HepG2 (cell line): ENCODE data around the gene ADARB2. TPM values are rescaled to one million over a fixed set of nuclear protein-coding genes. Genes with fewer than 3 reads are reported as not detected.
A peak's percentile ranks its signal among the peaks of the same experiment; 100 is the strongest.

ENCODE experiments used
- ATAC-seq: fragments of 200-7000 bp; cut with Tn5 transposase; 3 replicates; pipeline ENCODE4 v1.9.1; 2020; ENCODE audit warnings: mild to moderate bottlenecking, moderate library complexity
- BruUV-seq: library from RNA; stranded (reverse); fragments of 400-500 nt; replicated peaks from 2 replicates; lab custom pipeline; 2021; lab: Mats Ljungman, UMichigan
- CTCF ChIA-PET: fragments of 300-600 bp; formaldehyde crosslinking; extraction: SDS; loops from one replicate; lab custom pipeline; 2021; ENCODE audit warnings: low total read pairs, inconsistent platforms, low intra/inter-chr PET ratio; lab: Yijun Ruan, JAX
- POLR2A ChIA-PET: fragments of 350-600 bp; sonication (Branson Sonifier 250); formaldehyde crosslinking; loops from one replicate; lab custom pipeline; 2020; ENCODE audit warnings: antibody characterized with exemption, inconsistent platforms; lab: Yijun Ruan, JAX
- DNase-seq: peaks from one replicate; pipeline ENCODE4 v3.0.0-alpha.2; 2015; ENCODE audit warnings: low spot score
- FAIRE-seq: peaks from 3 replicates; lab custom pipeline; 2011; peaks lifted over from hg19 to GRCh38; lab: Jason Lieb, UNC
- H2AFZ ChIP-seq: one replicate; pipeline ENCODE4 v1.6.1; 2011; ENCODE audit warnings: low read length, inconsistent platforms
- H3K27ac ChIP-seq: fragments of 300-600 bp; 3 replicates; pipeline ENCODE4 v1.8.0; 2011; ENCODE audit warnings: mixed run types, mild to moderate bottlenecking, mixed read lengths, low read length, inconsistent platforms; ENCODE audit not compliant: insufficient read depth; ENCODE audit errors: extremely low read length
- H3K27me3 ChIP-seq, 2 experiments: fragments of 200-600 bp in 1 of 2; 2 replicates in 1 of 2; 3 replicates in 1 of 2; pipeline versions ENCODE4 v1.6.0 to v1.8.0; 2011; ENCODE audit warnings: low read length in 2 of 2, mild to moderate bottlenecking in 2 of 2, moderate library complexity in 2 of 2, inconsistent platforms in 1 of 2; ENCODE audit not compliant: insufficient read depth in 2 of 2, control insufficient read depth in 1 of 2
- H3K36me3 ChIP-seq, 2 experiments: fragments of 200-600 bp in 1 of 2; replicated peaks in 1 of 2; 2 replicates in 1 of 2; 3 replicates in 1 of 2; pipeline versions ENCODE4 v1.5.1 to v1.8.0; 2011; ENCODE audit warnings: low read length in 2 of 2, inconsistent platforms in 1 of 2; ENCODE audit not compliant: insufficient read depth in 2 of 2, control insufficient read depth in 1 of 2
- H3K4me1 ChIP-seq: 2 replicates; pipeline ENCODE4 v1.5.1; 2012; ENCODE audit warnings: low read length, inconsistent platforms; ENCODE audit not compliant: insufficient read depth
- H3K4me2 ChIP-seq: 2 replicates; pipeline ENCODE4 v1.6.0; 2011; ENCODE audit warnings: low read depth, low read length, inconsistent platforms
- H3K4me3 ChIP-seq, 3 experiments: fragments of 200-600 bp in 1 of 3; sonication (generic), shearing (Covaris generic) in 1 of 3; replicated peaks in 1 of 3; 2 replicates each; pipeline ENCODE4 v1.5.1; 2011 to 2016; ENCODE audit warnings: low read length in 3 of 3, inconsistent platforms in 2 of 3, low read depth in 2 of 3, mild to moderate bottlenecking in 2 of 3, control low read depth in 1 of 3, mixed read lengths in 1 of 3; ENCODE audit not compliant: insufficient read depth in 1 of 3
- H3K79me2 ChIP-seq: one replicate; pipeline ENCODE4 v1.6.1; 2011; ENCODE audit warnings: low read length, inconsistent platforms; ENCODE audit not compliant: insufficient read depth
- H3K9ac ChIP-seq: 2 replicates; pipeline ENCODE4 v1.6.0; 2011; ENCODE audit warnings: mild to moderate bottlenecking, low read depth, low read length, inconsistent platforms; ENCODE audit not compliant: insufficient read depth
- H3K9me3 ChIP-seq: 2 replicates; pipeline ENCODE4 v1.5.1; 2012; ENCODE audit warnings: mild to moderate bottlenecking, low read length
- H4K20me1 ChIP-seq: 2 replicates; pipeline ENCODE4 v1.6.0; 2011; ENCODE audit warnings: inconsistent platforms, mild to moderate bottlenecking, low read length, moderate library complexity; ENCODE audit not compliant: insufficient read depth
- CAMTA2 ChIP-seq: sonication (generic); formaldehyde crosslinking; IDR thresholded peaks from 2 replicates; pipeline ENCODE4 v1.4.0; 2020; ENCODE audit warnings: mild to moderate bottlenecking, missing genetic modification reagents, borderline replicate concordance
- E2F1 ChIP-seq: sonication (generic); formaldehyde crosslinking; IDR thresholded peaks from 2 replicates; pipeline ENCODE4 v1.5.0; 2020; ENCODE audit warnings: missing genetic modification reagents
- FOXJ3 ChIP-seq: sonication (generic); formaldehyde crosslinking; IDR thresholded peaks from 2 replicates; pipeline ENCODE4 v1.4.0; 2020; ENCODE audit warnings: missing genetic modification reagents, mild to moderate bottlenecking, borderline replicate concordance
- HHEX ChIP-seq: IDR thresholded peaks from 2 replicates; pipeline ENCODE4 v1.6.1; 2016; ENCODE audit warnings: control low read depth
- HINFP ChIP-seq: sonication (generic); formaldehyde crosslinking; IDR thresholded peaks from 2 replicates; pipeline ENCODE4 v1.4.0; 2020; ENCODE audit warnings: low read depth, mild to moderate bottlenecking, missing genetic modification reagents
- HMG20A ChIP-seq: IDR thresholded peaks from 2 replicates; pipeline ENCODE4 v1.6.1; 2016; ENCODE audit warnings: borderline replicate concordance
- KDM2A ChIP-seq: sonication (generic); formaldehyde crosslinking; IDR thresholded peaks from 2 replicates; pipeline ENCODE4 v1.4.0; 2020; ENCODE audit warnings: low read depth, missing genetic modification reagents, borderline replicate concordance
- KDM3A ChIP-seq: IDR thresholded peaks from 2 replicates; pipeline ENCODE4 v1.6.1; 2018; ENCODE audit warnings: low read depth, missing compliant biosample characterization
- MIER3 ChIP-seq: IDR thresholded peaks from 2 replicates; pipeline ENCODE4 v1.6.1; 2016; ENCODE audit warnings: missing compliant biosample characterization, borderline replicate concordance
- PHF5A ChIP-seq: IDR thresholded peaks from one replicate; pipeline ENCODE4 v1.6.1; 2018; ENCODE audit warnings: low read depth, missing genetic modification reagents; ENCODE audit not compliant: unreplicated experiment
- SKI ChIP-seq: fragments of 450-650 bp; IDR thresholded peaks from one replicate; pipeline ENCODE4 v1.6.1; 2018; ENCODE audit warnings: mild to moderate bottlenecking; ENCODE audit not compliant: partially characterized antibody
- SRY ChIP-seq: sonication (generic); formaldehyde crosslinking; IDR thresholded peaks from 2 replicates; pipeline ENCODE4 v1.8.0; 2022; ENCODE audit warnings: mild to moderate bottlenecking, missing genetic modification reagents
- TP53 ChIP-seq: sonication (generic); formaldehyde crosslinking; conservative IDR thresholded peaks from 2 replicates; pipeline ENCODE4 v1.4.0; 2020; ENCODE audit warnings: missing genetic modification reagents
- ZFP36L2 ChIP-seq: sonication (generic); formaldehyde crosslinking; IDR thresholded peaks from 2 replicates; pipeline ENCODE4 v1.4.0; 2020; ENCODE audit warnings: missing genetic modification reagents
- ZNF251 ChIP-seq: sonication (generic); formaldehyde crosslinking; IDR thresholded peaks from 2 replicates; pipeline ENCODE4 v1.9.0; 2021; ENCODE audit warnings: mild to moderate bottlenecking, missing genetic modification reagents
- ZNF484 ChIP-seq: sonication (generic); formaldehyde crosslinking; IDR thresholded peaks from 2 replicates; pipeline ENCODE4 v1.5.1; 2020; ENCODE audit warnings: mild to moderate bottlenecking, low read depth, missing genetic modification reagents, borderline replicate concordance
- ZNF547 ChIP-seq: sonication (generic); formaldehyde crosslinking; IDR thresholded peaks from 2 replicates; pipeline ENCODE4 v1.5.1; 2020; ENCODE audit warnings: mild to moderate bottlenecking, missing genetic modification reagents
- ZNF562 ChIP-seq: sonication (generic); formaldehyde crosslinking; IDR thresholded peaks from 2 replicates; pipeline ENCODE4 v1.8.0; 2022; ENCODE audit warnings: missing genetic modification reagents, borderline replicate concordance
- ZXDC ChIP-seq: sonication (generic); formaldehyde crosslinking; IDR thresholded peaks from 2 replicates; pipeline ENCODE4 v1.5.0; 2020; ENCODE audit warnings: mild to moderate bottlenecking, missing genetic modification reagents
- ZZZ3 ChIP-seq: sonication (generic); formaldehyde crosslinking; IDR thresholded peaks from 2 replicates; pipeline ENCODE4 v1.4.0; 2020; ENCODE audit warnings: missing genetic modification reagents, mild to moderate bottlenecking, borderline replicate concordance
- WGBS: methylation state at CpG from one replicate; pipeline ENCODE4 v1.1.6; 2017; ENCODE audit warnings: low lambda C conversion rate; 5-methylcytosine and 5-hydroxymethylcytosine counted together
- in situ Hi-C: cut with HindIII; loops from 2 replicates; pipeline ENCODE4 v1.10.0; 2017; ENCODE audit warnings: low pct_unique_long_range_greater_than_20kb; ENCODE audit not compliant: extremely low pct_ligation_motif_present
- intact Hi-C: fragments of 100-400 bp; cut with micrococcal nuclease; formaldehyde crosslinking; loops from one replicate; pipeline ENCODE4 v1.10.0; 2022; ENCODE audit not compliant: unreplicated experiment
- polyA plus RNA-seq, 8 experiments: library from polyadenylated mRNA; depleted of rRNA in 3 of 8; stranded (reverse) in 7 of 8; unstranded in 1 of 8; fragments of >200 nt; fragmentation: Illumina TruSeq in 4 of 8; extraction: Trizol in 4 of 8; gene quantifications; 2 replicates each; pipeline versions ENCODE4 v1.2.1 to v1.2.3, GENCODE V29; 2011 to 2016; ENCODE audit warnings: low read depth in 4 of 8, missing spikeins in 1 of 8, mixed read lengths in 1 of 8; ENCODE audit not compliant: insufficient read depth in 1 of 8
- total RNA-seq, 5 experiments: library from RNA; depleted of rRNA; stranded (reverse); fragments of >200 nt; fragmentation: Illumina TruSeq; extraction: Trizol; gene quantifications; 2 replicates each; pipeline ENCODE4 v1.2.3, GENCODE V29; 2016; ENCODE audit warnings: low read depth in 1 of 5

Gene ADARB2
- total and polyA plus RNA-seq, 2 of the 13 experiments (the other 11 are each of a cell fraction or from before 2014, with no cell fraction given) = not detected

- TF ChIP-seq E2F1 = no peak
- TF ChIP-seq SKI = no peak
- no peak for TF ChIP-seq PHF5A
- no peak for TF ChIP-seq HHEX
- TF ChIP-seq MIER3 = no peak
- no peak for TF ChIP-seq HMG20A (CRISPR knock-in tag)
- no peak for TF ChIP-seq ZFP36L2 (CRISPR knock-in tag)
Measured at GRCh38 chr10:1473874-1474273, 263.5 kb downstream of the ADARB2 start (continued).

- H3K27me3 ChIP-seq = peaks cover 0 to 33% of the 10 kb centered on the region in 2 experiments; a peak in 3 of 5 replicates
- DNase-seq (no peak), FAIRE-seq (no peak), ATAC-seq (0 out of 3 replicates have a peak, but pooled peaks have one; percentile 26)
- intact Hi-C loops = no loop called here
- H3K4me3 ChIP-seq = no peak overlapping the region
- POLR2A ChIA-PET = no interaction called here
- H3K9ac ChIP-seq = no peak overlapping the region
- H3K4me2 ChIP-seq = no peak overlapping the region
- H2AFZ ChIP-seq = no peak overlapping the region
- 39% methylated on average over 8 of the region's 21 CpGs for WGBS
- H4K20me1 ChIP-seq = no peaks in the 10 kb centered on the region
- H3K9me3 ChIP-seq = no peaks in the 10 kb centered on the region
- H3K79me2 ChIP-seq = no peaks in the 10 kb centered on the region
- in situ Hi-C loops = no loop called here
- H3K36me3 ChIP-seq = no peaks in the 10 kb centered on the region
- no peak overlapping the region for H3K27ac ChIP-seq
- BruUV-seq = no TSS peak
- CTCF ChIA-PET = no interaction called here
- H3K4me1 ChIP-seq = no peaks in the 10 kb centered on the region
- TF ChIP-seq ZZZ3 (CRISPR knock-in tag) (no peak), CAMTA2 (no peak), TP53 (no peak), HINFP (CRISPR knock-in tag) (no peak), ZXDC (CRISPR knock-in tag) (no peak), ZNF547 (CRISPR knock-in tag) (no peak), ZNF251 (CRISPR knock-in tag) (no peak), ZNF562 (no peak), FOXJ3 (no peak), SRY (CRISPR knock-in tag) (no peak), KDM3A (CRISPR knock-in tag) (no peak), KDM2A (CRISPR knock-in tag) (no peak), ZNF484 (CRISPR knock-in tag) (no peak)
Measured at GRCh38 chr10:1472178-1472958, 265.0 kb downstream of the ADARB2 start.
